ENCODE measurements around the gene KYAT1.
"Not testable (repeated sequence)": the region's sequence is repeated elsewhere in the genome, so short reads cannot be mapped to it uniquely, and the experiment has no call there.

KYAT1 gene

GRCh38 chr9:128861501-128861900 is 20.2 kb downstream of the KYAT1 start:
- Histone ChIP-seq H3K36me3 (ENCODE audit: insufficient read depth, low read length) (no peaks in the 10 kb centered on the region), H3K9me3 (ENCODE audit: low read depth, low read length) (no peaks in the 10 kb centered on the region), H3K9ac (ENCODE audit: insufficient read length) (no peak overlapping the region), H3K4me3 (no peak overlapping the region), H3K27ac (no peak overlapping the region)
- no peak for DNase-seq (ENCODE audit: low read depth, low spot score)
- TF ChIP-seq POLR2AphosphoS5 (IDR thresholded peaks at IDR 0.05; ENCODE audit: borderline replicate concordance, low read depth, low read length) (no peak), EZH2 (IDR thresholded peaks at IDR 0.05) (no peak)

GRCh38 chr9:128860937-128861336 is 20.8 kb downstream of the KYAT1 start:
- H3K27ac ChIP-seq: no peak overlapping the region
- DNase-seq (ENCODE audit: low read depth, low spot score): no peak
- H3K9ac ChIP-seq (ENCODE audit: insufficient read length): no peak overlapping the region
- TF ChIP-seq EZH2 (IDR thresholded peaks at IDR 0.05): no peak
- TF ChIP-seq FOXP2 (optimal IDR thresholded peaks at IDR 0.05; ENCODE audit: control extremely low read depth, extremely low read length, insufficient read depth): no peak
- no peak for TF ChIP-seq POLR2AphosphoS5 (IDR thresholded peaks at IDR 0.05; ENCODE audit: borderline replicate concordance, low read depth, low read length)
- H3K4me3 ChIP-seq: no peak overlapping the region
- no peaks in the 10 kb centered on the region for H3K36me3 ChIP-seq (ENCODE audit: insufficient read depth, low read length)
- no peaks in the 10 kb centered on the region for H3K9me3 ChIP-seq (ENCODE audit: low read depth, low read length)

- H3K27ac ChIP-seq; DNase-seq (ENCODE audit: low read depth, low spot score); H3K4me3 ChIP-seq; H3K9ac ChIP-seq (ENCODE audit: insufficient read length); H3K9me3 ChIP-seq (ENCODE audit: low read depth, low read length); H3K36me3 ChIP-seq (ENCODE audit: insufficient read depth, low read length): not testable (repeated sequence)
These were observed 23.3 kb downstream of the KYAT1 start for GRCh38 chr9:128858476-128858875.

- not testable (repeated sequence) for H3K4me3 ChIP-seq; H3K36me3 ChIP-seq (ENCODE audit: insufficient read depth, low read length); DNase-seq (ENCODE audit: low read depth, low spot score); H3K9me3 ChIP-seq (ENCODE audit: low read depth, low read length); H3K9ac ChIP-seq (ENCODE audit: insufficient read length); H3K27ac ChIP-seq
These were observed 27.3 kb downstream of the KYAT1 start for GRCh38 chr9:128854454-128854853.

- not testable (repeated sequence) for H3K9me3 ChIP-seq (ENCODE audit: low read depth, low read length); H3K9ac ChIP-seq (ENCODE audit: insufficient read length); H3K27ac ChIP-seq; H3K4me3 ChIP-seq; H3K36me3 ChIP-seq (ENCODE audit: insufficient read depth, low read length); DNase-seq (ENCODE audit: low read depth, low spot score)
These were observed 29.1 kb downstream of the KYAT1 start for GRCh38 chr9:128852646-128853045.

- H3K9ac ChIP-seq (ENCODE audit: insufficient read length); DNase-seq (ENCODE audit: low read depth, low spot score); H3K4me3 ChIP-seq; H3K9me3 ChIP-seq (ENCODE audit: low read depth, low read length); H3K36me3 ChIP-seq (ENCODE audit: insufficient read depth, low read length); H3K27ac ChIP-seq: not testable (repeated sequence)
These were observed 29.8 kb downstream of the KYAT1 start for GRCh38 chr9:128851779-128852600.

- DNase-seq (ENCODE audit: low read depth, low spot score); H3K9ac ChIP-seq (ENCODE audit: insufficient read length); H3K4me3 ChIP-seq; H3K9me3 ChIP-seq (ENCODE audit: low read depth, low read length); H3K27ac ChIP-seq; H3K36me3 ChIP-seq (ENCODE audit: insufficient read depth, low read length): not testable (repeated sequence)
These were observed 30.7 kb downstream of the KYAT1 start for GRCh38 chr9:128851024-128851423.

GRCh38 chr9:128847803-128848202 is 33.9 kb downstream of the KYAT1 start:
- Histone ChIP-seq H3K27ac (no peak overlapping the region), H3K4me3 (no peak overlapping the region), H3K36me3 (ENCODE audit: insufficient read depth, low read length) (no peaks in the 10 kb centered on the region), H3K9ac (ENCODE audit: insufficient read length) (no peak overlapping the region), H3K9me3 (ENCODE audit: low read depth, low read length) (no peaks in the 10 kb centered on the region)
- TF ChIP-seq FOXP2 (optimal IDR thresholded peaks at IDR 0.05; ENCODE audit: control extremely low read depth, extremely low read length, insufficient read depth): no peak
- TF ChIP-seq EZH2 (IDR thresholded peaks at IDR 0.05): no peak
- no peak for TF ChIP-seq POLR2AphosphoS5 (IDR thresholded peaks at IDR 0.05; ENCODE audit: borderline replicate concordance, low read depth, low read length)
- no peak for DNase-seq (ENCODE audit: low read depth, low spot score)

GRCh38 chr9:128846680-128847030 is 35.1 kb downstream of the KYAT1 start:
- H3K27ac ChIP-seq: no peak overlapping the region
- no peak for TF ChIP-seq POLR2AphosphoS5 (IDR thresholded peaks at IDR 0.05; ENCODE audit: borderline replicate concordance, low read depth, low read length)
- no peak for TF ChIP-seq FOXP2 (optimal IDR thresholded peaks at IDR 0.05; ENCODE audit: control extremely low read depth, extremely low read length, insufficient read depth)
- TF ChIP-seq EZH2 (IDR thresholded peaks at IDR 0.05): no peak

More at GRCh38 chr9:128846680-128847030, 35.1 kb downstream of the KYAT1 start:
- Histone ChIP-seq H3K9me3 (ENCODE audit: low read depth, low read length) (no peaks in the 10 kb centered on the region), H3K4me3 (no peak overlapping the region), H3K9ac (ENCODE audit: insufficient read length) (no peak overlapping the region), H3K36me3 (ENCODE audit: insufficient read depth, low read length) (no peaks in the 10 kb centered on the region)
- no peak for DNase-seq (ENCODE audit: low read depth, low spot score)
